NCI-H2029 treated with DMSO at 0.1 percent for 48 hours (cell line): ENCODE results near the gene TGM3.

Source experiments
- DNase-seq: peaks from one replicate; lab custom pipeline; 2025; lab: John Stamatoyannopoulos, UW

The TGM3 gene

GRCh38 chr20:2283706-2284423 is 11.9 kb upstream of the TGM3 start:
- DNase-seq: no peak

- no peak for DNase-seq
Observed at GRCh38 chr20:2285193-2285592, 10.6 kb upstream of the TGM3 start.

GRCh38 chr20:2285613-2286012 is 10.2 kb upstream of the TGM3 start:
- DNase-seq: no peak

GRCh38 chr20:2287504-2287903 is 8.3 kb upstream of the TGM3 start:
- no peak for DNase-seq

GRCh38 chr20:2289475-2289874 is 6.3 kb upstream of the TGM3 start:
- peak; percentile 43 for DNase-seq

GRCh38 chr20:2290486-2290885 is 5.3 kb upstream of the TGM3 start:
- DNase-seq: no peak

- no peak for DNase-seq
Observed at GRCh38 chr20:2292416-2293110, 3.2 kb upstream of the TGM3 start.

- no peak for DNase-seq
Observed at GRCh38 chr20:2293486-2293885, 2.3 kb upstream of the TGM3 start.

- no peak for DNase-seq
Observed at GRCh38 chr20:2293971-2294370, 1.8 kb upstream of the TGM3 start.

- DNase-seq: no peak
Observed at GRCh38 chr20:2295286-2295685, 515 bp upstream of the TGM3 start.

- no peak for DNase-seq
Observed at GRCh38 chr20:2296524-2297356, 939 bp downstream of the TGM3 start.

GRCh38 chr20:2297357-2297728 is 1.5 kb downstream of the TGM3 start:
- DNase-seq: no peak

GRCh38 chr20:2298116-2298515 is 2.3 kb downstream of the TGM3 start:
- DNase-seq: no peak

GRCh38 chr20:2298701-2299100 is 2.9 kb downstream of the TGM3 start:
- no peak for DNase-seq

GRCh38 chr20:2299301-2299700 is 3.5 kb downstream of the TGM3 start:
- no peak for DNase-seq

GRCh38 chr20:2300002-2300401 is 4.2 kb downstream of the TGM3 start:
- DNase-seq: no peak

- DNase-seq: no peak
Observed at GRCh38 chr20:2300420-2300819, 4.6 kb downstream of the TGM3 start.

- DNase-seq: no peak
Observed at GRCh38 chr20:2301164-2301622, 5.4 kb downstream of the TGM3 start.

GRCh38 chr20:2302384-2303060 is 6.7 kb downstream of the TGM3 start:
- no peak for DNase-seq

GRCh38 chr20:2303673-2304072 is 7.9 kb downstream of the TGM3 start:
- no peak for DNase-seq

GRCh38 chr20:2304180-2304579 is 8.4 kb downstream of the TGM3 start:
- no peak for DNase-seq

- DNase-seq: no peak
Observed at GRCh38 chr20:2305029-2305428, 9.2 kb downstream of the TGM3 start.
